PC-9 (cell line): ENCODE measurements around the gene MFSD6L. TPM values are rescaled to one million over a fixed set of nuclear protein-coding genes. Genes with fewer than 3 reads are reported as not detected.

Source experiments
- BruUV-seq: library from RNA; stranded (reverse); fragments of 400-500 nt; replicated peaks from 2 replicates; lab custom pipeline; 2021; lab: Mats Ljungman, UMichigan
- CTCF ChIA-PET: fragments of 300-600 bp; sonication (Branson Sonifier 250); formaldehyde crosslinking; loops from one replicate; lab custom pipeline; 2022; ENCODE audit warnings: antibody characterized with exemption; lab: Charles Lee
- POLR2A ChIA-PET: fragments of 300-600 bp; sonication (Branson Sonifier 250); formaldehyde crosslinking; loops from one replicate; lab custom pipeline; 2022; ENCODE audit warnings: antibody characterized with exemption; ENCODE audit not compliant: unreplicated experiment; lab: Charles Lee
- DNase-seq, 2 experiments: peaks; one replicate each; pipeline versions ENCODE4 v3.0.0 to v3.0.0-alpha.2; 2015 to 2022; ENCODE audit warnings: mixed read lengths in 1 of 2
- H2AFZ ChIP-seq: fragments of 200-600 bp; sonication (generic); 2 replicates; pipeline ENCODE4 v1.8.1; 2017; ENCODE audit warnings: antibody characterized with exemption
- H3F3A ChIP-seq: fragments of 200-600 bp; sonication (generic); 2 replicates; pipeline ENCODE4 v1.8.1; 2017; ENCODE audit warnings: antibody characterized with exemption, mild to moderate bottlenecking, low read depth; ENCODE audit not compliant: insufficient read depth
- H3K27ac ChIP-seq: fragments of 200-600 bp; sonication (generic); 2 replicates; pipeline ENCODE4 v1.6.1; 2016; ENCODE audit warnings: mixed run types
- H3K27me3 ChIP-seq: fragments of 200-600 bp; sonication (generic); 2 replicates; pipeline ENCODE4 v1.6.1; 2016; ENCODE audit warnings: low read depth, mixed run types; ENCODE audit not compliant: insufficient read depth
- H3K36me3 ChIP-seq: fragments of 200-600 bp; sonication (generic); 2 replicates; pipeline ENCODE4 v1.6.1; 2016; ENCODE audit warnings: low read depth, mixed run types
- H3K4me1 ChIP-seq: fragments of 200-600 bp; sonication (generic); replicated peaks from 2 replicates; pipeline ENCODE4 v1.6.1; 2016; ENCODE audit warnings: mixed run types; ENCODE audit not compliant: insufficient read depth
- H3K4me2 ChIP-seq: fragments of 200-600 bp; sonication (generic); 2 replicates; pipeline ENCODE4 v1.6.1; 2017; ENCODE audit warnings: mixed run types
- H3K4me3 ChIP-seq: fragments of 200-600 bp; sonication (generic); 2 replicates; pipeline ENCODE4 v1.6.1; 2016; ENCODE audit warnings: mixed run types
- H3K79me2 ChIP-seq: fragments of 200-600 bp; sonication (generic); 2 replicates; pipeline ENCODE4 v1.6.1; 2017; ENCODE audit warnings: low read depth, mixed run types
- H3K9me2 ChIP-seq: fragments of 200-600 bp; sonication (generic); 2 replicates; pipeline ENCODE4 v1.8.1; 2017; ENCODE audit warnings: mild to moderate bottlenecking; ENCODE audit not compliant: insufficient read depth
- H3K9me3 ChIP-seq: fragments of 200-600 bp; sonication (generic); 2 replicates; pipeline ENCODE4 v1.8.1; 2016; ENCODE audit warnings: low read depth; ENCODE audit not compliant: insufficient read depth
- H4K20me1 ChIP-seq: fragments of 200-600 bp; sonication (generic); 2 replicates; pipeline ENCODE4 v1.8.1; 2017; ENCODE audit not compliant: insufficient read depth
- EZH2 ChIP-seq: fragments of 200-600 bp; sonication (generic); IDR thresholded peaks from 2 replicates; pipeline ENCODE4 v1.8.0; 2017; ENCODE audit warnings: antibody characterized with exemption, low read depth
- intact Hi-C: fragments of 100-400 bp; cut with micrococcal nuclease; formaldehyde crosslinking; loops from one replicate; pipeline ENCODE4 v1.10.0; 2022; ENCODE audit not compliant: unreplicated experiment
- total RNA-seq: library from RNA; stranded (reverse); gene quantifications from 2 replicates; pipeline ENCODE4 v1.2.3, GENCODE V29; 2021
- TF ChIP-seq, protein P1 (sequence below): fragments of 200-600 bp; sonication (generic); conservative IDR thresholded peaks from 2 replicates; pipeline ENCODE4 v1.6.1; 2017; ENCODE audit warnings: mixed run types, antibody characterized with exemption, mild to moderate bottlenecking, moderate library complexity

Gene MFSD6L
- total RNA-seq, 1 experiment from 2014 or later = not detected

DNA sequence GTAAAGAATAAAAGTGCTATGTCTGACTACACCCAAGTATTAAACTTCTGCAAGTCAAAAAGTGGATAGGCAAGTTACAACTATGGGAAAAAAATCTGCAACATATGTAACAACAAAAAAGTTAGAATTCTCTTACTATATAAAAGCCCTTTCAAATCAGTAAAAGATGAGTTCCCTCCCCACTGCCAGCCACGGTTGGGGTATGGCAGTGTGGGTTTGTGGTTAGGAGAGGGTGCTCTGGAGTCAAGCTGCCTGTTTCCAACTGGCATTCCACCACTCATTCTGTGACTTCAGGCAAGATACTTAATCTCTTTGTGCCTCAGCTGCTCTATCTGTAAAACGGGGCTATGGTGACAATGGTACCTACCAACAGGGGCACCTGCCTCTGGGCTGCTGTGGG is 26.6 kb upstream of the MFSD6L start:
- H2AFZ ChIP-seq = no peak overlapping the region
- BruUV-seq = no TSS peak
- ChIA-PET POLR2A (interaction anchor here (0.6 kb wide), 1 partner anchor 1192 kb away, joined by 4 read pairs; no protein-coding TSS in a partner anchor), CTCF (no interaction called here)
- no peaks in the 10 kb centered on the region for H3K4me1 ChIP-seq
- H3K27me3 ChIP-seq = no peaks in the 10 kb centered on the region; the same call in 1 of the 2 replicates
- no peak overlapping the region for H3K4me2 ChIP-seq
- H3K9me3 ChIP-seq = no peaks in the 10 kb centered on the region
- intact Hi-C loops = no loop called here
- TF ChIP-seq, protein P1, sequence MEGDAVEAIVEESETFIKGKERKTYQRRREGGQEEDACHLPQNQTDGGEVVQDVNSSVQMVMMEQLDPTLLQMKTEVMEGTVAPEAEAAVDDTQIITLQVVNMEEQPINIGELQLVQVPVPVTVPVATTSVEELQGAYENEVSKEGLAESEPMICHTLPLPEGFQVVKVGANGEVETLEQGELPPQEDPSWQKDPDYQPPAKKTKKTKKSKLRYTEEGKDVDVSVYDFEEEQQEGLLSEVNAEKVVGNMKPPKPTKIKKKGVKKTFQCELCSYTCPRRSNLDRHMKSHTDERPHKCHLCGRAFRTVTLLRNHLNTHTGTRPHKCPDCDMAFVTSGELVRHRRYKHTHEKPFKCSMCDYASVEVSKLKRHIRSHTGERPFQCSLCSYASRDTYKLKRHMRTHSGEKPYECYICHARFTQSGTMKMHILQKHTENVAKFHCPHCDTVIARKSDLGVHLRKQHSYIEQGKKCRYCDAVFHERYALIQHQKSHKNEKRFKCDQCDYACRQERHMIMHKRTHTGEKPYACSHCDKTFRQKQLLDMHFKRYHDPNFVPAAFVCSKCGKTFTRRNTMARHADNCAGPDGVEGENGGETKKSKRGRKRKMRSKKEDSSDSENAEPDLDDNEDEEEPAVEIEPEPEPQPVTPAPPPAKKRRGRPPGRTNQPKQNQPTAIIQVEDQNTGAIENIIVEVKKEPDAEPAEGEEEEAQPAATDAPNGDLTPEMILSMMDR = no peak
- TF ChIP-seq EZH2 = no peak
- H3F3A ChIP-seq = no peaks in the 10 kb centered on the region
- DNase-seq = no peak
- no peaks in the 10 kb centered on the region for H3K9me2 ChIP-seq
- H3K79me2 ChIP-seq = no peaks in the 10 kb centered on the region
- no peaks in the 10 kb centered on the region for H4K20me1 ChIP-seq
- no peak overlapping the region for H3K27ac ChIP-seq
- H3K4me3 ChIP-seq = no peak overlapping the region
- no peaks in the 10 kb centered on the region for H3K36me3 ChIP-seq

DNA sequence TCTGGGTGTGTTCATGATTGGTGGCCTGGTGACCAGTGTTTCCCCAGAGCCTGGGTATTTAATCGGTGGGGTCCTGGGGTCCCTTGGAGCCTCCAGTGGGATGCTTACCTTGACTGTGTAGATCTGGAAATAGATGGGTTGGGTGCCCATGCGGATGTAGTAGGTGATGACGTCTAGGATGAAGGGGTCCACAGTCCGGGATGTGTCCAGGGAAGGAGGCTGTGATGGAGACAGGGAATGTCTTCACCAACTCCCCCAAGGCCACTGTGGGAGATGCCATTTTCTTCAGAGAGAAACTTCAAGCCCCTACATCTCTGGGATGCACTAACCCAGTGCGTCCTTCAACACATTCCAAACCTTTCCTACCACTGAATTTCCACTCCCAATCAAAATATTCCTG is 24.1 kb upstream of the MFSD6L start:
- H3F3A ChIP-seq = no peaks in the 10 kb centered on the region
- H2AFZ ChIP-seq = no peak overlapping the region
- no peak overlapping the region for H3K27ac ChIP-seq
- TF ChIP-seq, protein P1 = no peak
- no peak for TF ChIP-seq EZH2
- no peaks in the 10 kb centered on the region for H3K79me2 ChIP-seq
- H3K27me3 ChIP-seq = no peaks in the 10 kb centered on the region; the same call in 1 of the 2 replicates
- no peaks in the 10 kb centered on the region for H3K9me2 ChIP-seq
- no peaks in the 10 kb centered on the region for H3K4me1 ChIP-seq
- DNase-seq = no peak
- POLR2A ChIA-PET = no interaction called here
- H3K9me3 ChIP-seq = no peaks in the 10 kb centered on the region
- CTCF ChIA-PET = no interaction called here
- no peaks in the 10 kb centered on the region for H4K20me1 ChIP-seq
- intact Hi-C loops = no loop called here
- H3K36me3 ChIP-seq = no peaks in the 10 kb centered on the region
- no peak overlapping the region for H3K4me3 ChIP-seq
- BruUV-seq = no TSS peak
- no peak overlapping the region for H3K4me2 ChIP-seq

DNA sequence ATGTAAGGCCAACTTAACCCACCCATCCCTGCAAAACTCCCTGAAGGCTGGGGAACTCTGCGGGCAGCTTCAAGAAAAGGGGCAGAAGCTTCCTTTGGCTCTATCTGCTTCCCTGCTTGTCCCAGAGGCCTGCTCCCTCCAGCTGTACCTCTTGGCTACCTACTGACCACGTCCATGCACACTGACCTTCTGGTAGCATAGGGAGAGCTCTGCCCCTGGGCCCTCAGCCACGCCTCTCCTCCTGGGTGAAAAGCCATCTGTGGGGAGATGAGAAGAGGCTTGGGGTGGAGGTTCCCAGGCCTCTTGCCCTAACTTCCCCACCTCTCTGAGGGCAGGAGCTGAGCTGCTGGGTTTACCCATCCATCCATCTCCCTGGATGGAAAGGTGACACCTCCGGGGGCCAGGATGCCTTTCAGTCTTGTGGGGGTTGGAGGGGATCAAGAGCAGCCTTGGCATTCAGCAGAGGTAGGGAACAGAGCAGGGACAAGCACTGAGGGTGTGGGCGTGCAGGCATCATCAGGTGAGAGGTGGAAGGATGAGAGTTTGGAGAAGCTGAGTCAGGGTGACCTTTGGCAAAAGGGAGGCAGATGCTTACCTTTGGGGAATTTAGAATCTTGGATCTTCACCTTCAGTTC is 23.4 kb upstream of the MFSD6L start:
- Histone ChIP-seq H3K4me3 (no peak overlapping the region), H3K27me3 (no peaks in the 10 kb centered on the region; the same call in 1 of the 2 replicates), H3K9me3 (no peaks in the 10 kb centered on the region), H3F3A (no peaks in the 10 kb centered on the region), H3K27ac (no peak overlapping the region), H3K36me3 (no peaks in the 10 kb centered on the region), H3K79me2 (no peaks in the 10 kb centered on the region), H3K9me2 (no peaks in the 10 kb centered on the region), H3K4me2 (no peak overlapping the region), H4K20me1 (no peaks in the 10 kb centered on the region), H3K4me1 (no peaks in the 10 kb centered on the region), H2AFZ (no peak overlapping the region)
- no peak for DNase-seq
- BruUV-seq = no TSS peak
- CTCF ChIA-PET = interaction anchor here (0.6 kb wide), 1 partner anchor 50 kb away, joined by 3 read pairs; no protein-coding TSS in a partner anchor
- TF ChIP-seq, protein P1 = no peak
- no peak for TF ChIP-seq EZH2
- intact Hi-C loops = no loop called here
- POLR2A ChIA-PET = interaction anchor here (0.6 kb wide), 1 partner anchor 72 kb away, joined by 3 read pairs; no protein-coding TSS in a partner anchor
